Measurements from ENCODE around the gene ZNF549. TPM values are rescaled to one million over a fixed set of nuclear protein-coding genes. Genes with fewer than 3 reads are reported as not detected.
"Not testable (repeated sequence)": the region's sequence is repeated elsewhere in the genome, so short reads cannot be mapped to it uniquely, and the experiment has no call there.

ZNF549 gene
- 1 to 10 TPM; 4.3 to 6.1 TPM for total RNA-seq
- long read RNA-seq, donor 1, full-length matches to known transcripts = 2 of 2 reads
- long read RNA-seq, donor 1, partial matches to known transcripts = 0 of 2 reads
- long read RNA-seq, donor 1, other reads (novel, unspliced or antisense) = 0 of 2 reads
- long read RNA-seq, donor 2, partial matches to known transcripts = 0 of 1 reads
- long read RNA-seq, donor 2, other reads (novel, unspliced or antisense) = 1 of 1 reads

GRCh38 chr19:57527136-57527881 lies at the start of gene ZNF549:
ZNF549 (plus strand) TSS chr19:57527356; CDS start chr19:57527574, 218 bp downstream.
- peak; percentile 96 for DNase-seq (ENCODE audit: low spot score)
- intact Hi-C loops (cut with DNase I) = no loop called here

GRCh38 chr19:57487477-57488298 lies 39.5 kb upstream of the ZNF549 start, which contains the start of gene ZNF419:
ZNF419 (plus strand) TSS chr19:57487750; CDS start chr19:57487951, 201 bp downstream.
- DNase-seq (ENCODE audit: low spot score) = peak; percentile 97
- intact Hi-C loops (cut with DNase I) = not testable (repeated sequence)

- intact Hi-C loops (cut with DNase I); DNase-seq (ENCODE audit: low spot score): not testable (repeated sequence)
These were observed 38.9 kb upstream of the ZNF549 start for GRCh38 chr19:57488299-57488644.

- DNase-seq (ENCODE audit: low spot score); intact Hi-C loops (cut with DNase I): not testable (repeated sequence)
These were observed 27.9 kb upstream of the ZNF549 start for GRCh38 chr19:57499332-57499679.

- peak; percentile 99 for DNase-seq (ENCODE audit: low spot score)
- intact Hi-C loops (cut with DNase I) = not testable (repeated sequence)
These were observed 27.3 kb upstream of the ZNF549 start, which contains the start of gene ZNF773 for GRCh38 chr19:57499680-57500395. ZNF773 (plus strand) TSS chr19:57499938; CDS start chr19:57500081, 143 bp downstream.

GRCh38 chr19:57500400-57500799 lies 26.8 kb upstream of the ZNF549 start:
- intact Hi-C loops (cut with DNase I); DNase-seq (ENCODE audit: low spot score): not testable (repeated sequence)

- DNase-seq (ENCODE audit: low spot score) = no peak
- intact Hi-C loops (cut with DNase I) = no loop called here
These were observed 21.0 kb upstream of the ZNF549 start for GRCh38 chr19:57506163-57506562.

- no peak for DNase-seq (ENCODE audit: low spot score)
- intact Hi-C loops (cut with DNase I) = no loop called here
These were observed 15.7 kb upstream of the ZNF549 start for GRCh38 chr19:57511484-57511883.

GRCh38 chr19:57512845-57513244 lies 14.3 kb upstream of the ZNF549 start:
- intact Hi-C loops (cut with DNase I) = no loop called here

GRCh38 chr19:57515255-57515654 lies 11.9 kb upstream of the ZNF549 start:
- intact Hi-C loops (cut with DNase I) = no loop called here

More at GRCh38 chr19:57512845-57513244, 14.3 kb upstream of the ZNF549 start:
- no peak for DNase-seq (ENCODE audit: low spot score)

GRCh38 chr19:57518021-57518420 lies 9.1 kb upstream of the ZNF549 start:
- intact Hi-C loops (cut with DNase I); DNase-seq (ENCODE audit: low spot score): not testable (repeated sequence)

More at GRCh38 chr19:57515255-57515654, 11.9 kb upstream of the ZNF549 start:
- DNase-seq (ENCODE audit: low spot score) = no peak

GRCh38 chr19:57537953-57538547 lies 10.9 kb downstream of the ZNF549 start:
- intact Hi-C loops (cut with DNase I) = no loop called here
- no peak for DNase-seq (ENCODE audit: low spot score)

GRCh38 chr19:57546513-57546912 lies 19.4 kb downstream of the ZNF549 start:
- intact Hi-C loops (cut with DNase I) = no loop called here
- no peak for DNase-seq (ENCODE audit: low spot score)

- intact Hi-C loops (cut with DNase I) = no loop called here
- DNase-seq (ENCODE audit: low spot score) = no peak
These were observed 25.3 kb downstream of the ZNF549 start for GRCh38 chr19:57552432-57552831.

GRCh38 chr19:57557659-57558058 lies 30.5 kb downstream of the ZNF549 start:
- intact Hi-C loops (cut with DNase I) = no loop called here
- DNase-seq (ENCODE audit: low spot score) = no peak

GRCh38 chr19:57558525-57558924 lies 31.4 kb downstream of the ZNF549 start:
- intact Hi-C loops (cut with DNase I) = no loop called here
- no peak for DNase-seq (ENCODE audit: low spot score)

- intact Hi-C loops (cut with DNase I) = no loop called here
- no peak for DNase-seq (ENCODE audit: low spot score)
These were observed 31.9 kb downstream of the ZNF549 start for GRCh38 chr19:57559008-57559403.

GRCh38 chr19:57559404-57560025 lies 32.4 kb downstream of the ZNF549 start, which contains the start of gene ZNF550:
ZNF550 (minus strand) TSS chr19:57559863; CDS start chr19:57559682, 181 bp downstream.
- DNase-seq (ENCODE audit: low spot score) = peak; percentile 98
- intact Hi-C loops (cut with DNase I) = no loop called here
